ENCODE results near the gene CCM2L. TPM values are rescaled to one million over a fixed set of nuclear protein-coding genes. Genes with fewer than 3 reads are reported as not detected.

The CCM2L gene
- total and polyA plus RNA-seq, 2 donors (not counting 1 experiment from before 2014, with no cell fraction given), result not detected

GRCh38 chr20:32013326-32013725 is 3.1 kb downstream of the CCM2L start:
- peaks cover 0 to 25% (median 9%) of the 10 kb centered on the region in 4 experiments for H3K27me3 ChIP-seq (replicated peaks in 1 of 4; ENCODE audit: control extremely low read depth in 1 of 4, control insufficient read depth in 3 of 4, insufficient read depth in 4 of 4, low read length in 3 of 4)
- no peak overlapping the region for H3K27ac Mint-ChIP-seq
- intact Hi-C loops (cut with micrococcal nuclease), result no loop called here

More at GRCh38 chr20:32013326-32013725, 3.1 kb downstream of the CCM2L start:
- H3K36me3 ChIP-seq (replicated peaks in 1 of 2; ENCODE audit: control extremely low read depth in 1 of 2, control insufficient read depth in 1 of 2, extremely low read depth in 1 of 2, insufficient read depth in 2 of 2, low read length in 1 of 2), result no peaks in the 10 kb centered on the region
- peaks cover 9% of the 10 kb centered on the region for H3K4me1 Mint-ChIP-seq
- no peak overlapping the region for H3K27ac ChIP-seq (ENCODE audit: low read length in 2 of 2)
- H3K9me3 ChIP-seq (ENCODE audit: control extremely low read depth in 1 of 3, control insufficient read depth in 2 of 3, insufficient read depth in 1 of 3, low read length in 2 of 3), result peaks cover 0 to 4% (median 0%) of the 10 kb centered on the region in 3 donors
- CTCF ChIA-PET, result interaction anchor here (1.3 to 1.6 kb wide), 2 partner anchors 18 to 78 kb away, joined by 6 to 8 read pairs; no protein-coding TSS in a partner anchor
- H3K9me3 Mint-ChIP-seq (ENCODE audit: insufficient read depth), result no peaks in the 10 kb centered on the region
- ATAC-seq (ENCODE audit: low read depth) (no peak), DNase-seq (no peak)
- H4K20me1 ChIP-seq (ENCODE audit: control insufficient read depth, insufficient read depth, low read length, poor library complexity, severe bottlenecking), result no peaks in the 10 kb centered on the region
- no peak overlapping the region for H3K4me3 ChIP-seq (ENCODE audit: control extremely low read depth in 1 of 5, extremely low read depth in 1 of 5, insufficient read depth in 1 of 5, low read depth in 2 of 5, low read length in 4 of 5)
- H3K4me2 ChIP-seq (replicated peaks; ENCODE audit: low read depth, low read length, poor library complexity, severe bottlenecking), result no peak overlapping the region
- H2AFZ ChIP-seq (ENCODE audit: insufficient read depth, low read depth, low read length, poor library complexity, severe bottlenecking), result no peak overlapping the region
- POLR2A ChIA-PET, result no interaction called here
- no peak for TF ChIP-seq CTCF (IDR thresholded peaks at IDR 0.05)
- no peak for TF ChIP-seq EZH2 (IDR thresholded peaks at IDR 0.05; ENCODE audit: borderline replicate concordance, insufficient read depth, low read depth, low read length, poor library complexity, severe bottlenecking)
- no peak overlapping the region for H3K4me3 Mint-ChIP-seq
- H3K4me1 ChIP-seq (ENCODE audit: control insufficient read depth in 2 of 2, insufficient read depth in 2 of 2, low read length in 2 of 2), result peaks cover 5 to 6% of the 10 kb centered on the region in 2 donors
- WGBS (ENCODE audit: insufficient coverage), result no CpG with 5 or more reads among the region's 7 CpGs
- H3K27me3 Mint-ChIP-seq, result peaks cover 49% of the 10 kb centered on the region
- no peak overlapping the region for H3K9ac ChIP-seq (ENCODE audit: low read length)
- H3K79me2 ChIP-seq (ENCODE audit: control insufficient read depth, insufficient read depth, low read length), result no peaks in the 10 kb centered on the region
